Stimulated activated memory B cell treated with anti-CD40 and anti-IgM and Interleukin-4, amounts not matched to agents 10 μg/mL and 1 μg/mL and 100 μg/mL, for 72 hours (primary cell): ENCODE results near the gene CALY.
A peak's percentile ranks its signal among the peaks of the same experiment; 100 is the strongest.

Source experiments
- ATAC-seq: fragments of 150-1000 bp; cut with Tn5 transposase; 2 replicates; pipeline ENCODE4 v1.10.0; 2021
- H3K27ac Mint-ChIP-seq: one replicate; pipeline ENCODE4 v1.8.0; 2022; ENCODE audit warnings: mild to moderate bottlenecking, mixed read lengths
- H3K27me3 Mint-ChIP-seq: one replicate; pipeline ENCODE4 v1.8.0; 2022; ENCODE audit warnings: mixed read lengths
- H3K36me3 Mint-ChIP-seq: one replicate; pipeline ENCODE4 v1.8.0; 2022; ENCODE audit warnings: mixed read lengths
- H3K4me1 Mint-ChIP-seq: one replicate; pipeline ENCODE4 v1.8.0; 2022; ENCODE audit warnings: mixed read lengths
- H3K4me3 Mint-ChIP-seq: one replicate; pipeline ENCODE4 v1.8.0; 2022; ENCODE audit warnings: mild to moderate bottlenecking, moderate library complexity, mixed read lengths
- H3K9me3 Mint-ChIP-seq: one replicate; pipeline ENCODE4 v1.8.0; 2022; ENCODE audit warnings: mixed read lengths

CALY gene

GRCh38 chr10:133316732-133317131, 20.0 kb downstream of the CALY start:
- Mint-ChIP-seq H3K27me3 (peaks cover 21% of the 10 kb centered on the region), H3K36me3 (peaks cover 18% of the 10 kb centered on the region), H3K4me1 (peaks cover 23% of the 10 kb centered on the region), H3K9me3 (peaks cover 4% of the 10 kb centered on the region), H3K4me3 (no peak overlapping the region), H3K27ac (no peak overlapping the region)
- no peak for ATAC-seq

- Mint-ChIP-seq H3K4me3 (no peak overlapping the region), H3K9me3 (peaks cover 4% of the 10 kb centered on the region), H3K4me1 (peaks cover 23% of the 10 kb centered on the region), H3K27ac (no peak overlapping the region), H3K36me3 (peaks cover 18% of the 10 kb centered on the region), H3K27me3 (peaks cover 21% of the 10 kb centered on the region)
- ATAC-seq = no peak
Observed at GRCh38 chr10:133316266-133316665, 20.4 kb downstream of the CALY start.

- no peak overlapping the region for H3K27ac Mint-ChIP-seq
- H3K36me3 Mint-ChIP-seq = peaks cover 18% of the 10 kb centered on the region
- H3K27me3 Mint-ChIP-seq = peaks cover 21% of the 10 kb centered on the region
- peaks cover 4% of the 10 kb centered on the region for H3K9me3 Mint-ChIP-seq
- peaks cover 23% of the 10 kb centered on the region for H3K4me1 Mint-ChIP-seq
- H3K4me3 Mint-ChIP-seq = no peak overlapping the region
- no peak for ATAC-seq
Observed at GRCh38 chr10:133315847-133316246, 20.8 kb downstream of the CALY start.

GRCh38 chr10:133314911-133315310, 21.8 kb downstream of the CALY start:
- Mint-ChIP-seq H3K4me3 (no peak overlapping the region), H3K27me3 (peaks cover 12% of the 10 kb centered on the region), H3K27ac (peak overlapping the region; percentile 75), H3K4me1 (peaks cover 23% of the 10 kb centered on the region), H3K9me3 (no peaks in the 10 kb centered on the region), H3K36me3 (peaks cover 20% of the 10 kb centered on the region)
- no peak for ATAC-seq

- Mint-ChIP-seq H3K27ac (no peak overlapping the region), H3K9me3 (no peaks in the 10 kb centered on the region), H3K27me3 (no peaks in the 10 kb centered on the region), H3K36me3 (peaks cover 26% of the 10 kb centered on the region), H3K4me3 (no peak overlapping the region), H3K4me1 (peaks cover 12% of the 10 kb centered on the region)
- ATAC-seq = no peak
Observed at GRCh38 chr10:133313192-133313591, 23.5 kb downstream of the CALY start.

GRCh38 chr10:133312769-133313145, 23.9 kb downstream of the CALY start:
- Mint-ChIP-seq H3K4me1 (peaks cover 16% of the 10 kb centered on the region), H3K4me3 (no peak overlapping the region), H3K27me3 (no peaks in the 10 kb centered on the region), H3K27ac (no peak overlapping the region), H3K36me3 (peaks cover 30% of the 10 kb centered on the region), H3K9me3 (no peaks in the 10 kb centered on the region)
- ATAC-seq = no peak

- ATAC-seq = no peak
- Mint-ChIP-seq H3K36me3 (peaks cover 31% of the 10 kb centered on the region), H3K9me3 (no peaks in the 10 kb centered on the region), H3K4me3 (no peak overlapping the region), H3K27ac (no peak overlapping the region), H3K4me1 (peaks cover 22% of the 10 kb centered on the region), H3K27me3 (no peaks in the 10 kb centered on the region)
Observed at GRCh38 chr10:133312016-133312768, 24.5 kb downstream of the CALY start.

- Mint-ChIP-seq H3K4me3 (no peak overlapping the region), H3K36me3 (peaks cover 31% of the 10 kb centered on the region), H3K27me3 (no peaks in the 10 kb centered on the region), H3K9me3 (no peaks in the 10 kb centered on the region), H3K27ac (no peak overlapping the region), H3K4me1 (peaks cover 27% of the 10 kb centered on the region)
- ATAC-seq = no peak
Observed at GRCh38 chr10:133311570-133311969, 25.1 kb downstream of the CALY start.

GRCh38 chr10:133310789-133311188, 25.9 kb downstream of the CALY start:
- no peaks in the 10 kb centered on the region for H3K9me3 Mint-ChIP-seq
- H3K36me3 Mint-ChIP-seq = peaks cover 31% of the 10 kb centered on the region
- H3K27me3 Mint-ChIP-seq = no peaks in the 10 kb centered on the region
- peaks cover 34% of the 10 kb centered on the region for H3K4me1 Mint-ChIP-seq
- no peak for ATAC-seq
- H3K27ac Mint-ChIP-seq = no peak overlapping the region
- H3K4me3 Mint-ChIP-seq = no peak overlapping the region

GRCh38 chr10:133310399-133310755, 26.3 kb downstream of the CALY start:
- peaks cover 35% of the 10 kb centered on the region for H3K36me3 Mint-ChIP-seq
- H3K27ac Mint-ChIP-seq = no peak overlapping the region
- no peak for ATAC-seq

GRCh38 chr10:133309720-133310398, 26.8 kb downstream of the CALY start:
- Mint-ChIP-seq H3K4me1 (peaks cover 43% of the 10 kb centered on the region), H3K4me3 (peak overlapping the region; percentile 83), H3K36me3 (peaks cover 40% of the 10 kb centered on the region), H3K27ac (no peak overlapping the region), H3K9me3 (no peaks in the 10 kb centered on the region), H3K27me3 (no peaks in the 10 kb centered on the region)
- ATAC-seq = no peak

More at GRCh38 chr10:133310399-133310755, 26.3 kb downstream of the CALY start:
- Mint-ChIP-seq H3K9me3 (no peaks in the 10 kb centered on the region), H3K4me3 (no peak overlapping the region), H3K4me1 (peaks cover 38% of the 10 kb centered on the region), H3K27me3 (no peaks in the 10 kb centered on the region)

GRCh38 chr10:133309100-133309719, 27.5 kb downstream of the CALY start:
- peak overlapping the region; percentile 83 for H3K4me3 Mint-ChIP-seq
- peak; percentile 91 for ATAC-seq
- H3K36me3 Mint-ChIP-seq = peaks cover 35% of the 10 kb centered on the region

GRCh38 chr10:133308421-133309099, 28.1 kb downstream of the CALY start, which contains the start of the genes TUBGCP2 and ZNF511:
Gene TUBGCP2, minus strand, starts transcription at chr10:133308872. Its CDS starts 5,931 bp downstream, at chr10:133302941.
Gene ZNF511, plus strand, starts transcription at chr10:133308914. Its CDS starts 30 bp downstream, at chr10:133308944.
- ATAC-seq = peak; percentile 88
- peaks cover 35% of the 10 kb centered on the region for H3K4me1 Mint-ChIP-seq
- no peaks in the 10 kb centered on the region for H3K9me3 Mint-ChIP-seq
- H3K27me3 Mint-ChIP-seq = no peaks in the 10 kb centered on the region
- peak within 1 kb of the TSS; percentile 96 for H3K4me3 Mint-ChIP-seq
- H3K36me3 Mint-ChIP-seq = peaks cover 34% of the 10 kb centered on the region
- peak within 1 kb of the TSS; percentile 96 for H3K27ac Mint-ChIP-seq

More at GRCh38 chr10:133309100-133309719, 27.5 kb downstream of the CALY start:
- Mint-ChIP-seq H3K27me3 (no peaks in the 10 kb centered on the region), H3K9me3 (no peaks in the 10 kb centered on the region), H3K27ac (peak overlapping the region; percentile 96), H3K4me1 (peaks cover 39% of the 10 kb centered on the region)

GRCh38 chr10:133307776-133308420, 28.8 kb downstream of the CALY start:
- Mint-ChIP-seq H3K4me3 (peak overlapping the region; percentile 96), H3K36me3 (peaks cover 33% of the 10 kb centered on the region), H3K27ac (peak overlapping the region; percentile 96), H3K27me3 (no peaks in the 10 kb centered on the region), H3K9me3 (no peaks in the 10 kb centered on the region), H3K4me1 (peaks cover 35% of the 10 kb centered on the region)
- ATAC-seq = peak; percentile 56
